AG09319 (cell line): ENCODE results near the gene INS.

ENCODE experiments used
- DNase-seq: peaks from one replicate; pipeline ENCODE4 v3.0.0-alpha.2; 2010; ENCODE audit warnings: low read depth; ENCODE audit errors: extremely low read depth
- TF ChIP-seq, protein P1 (sequence below): IDR thresholded peaks from 2 replicates; pipeline ENCODE4 v1.5.1; 2011; ENCODE audit warnings: low read depth, mild to moderate bottlenecking, inconsistent platforms, low read length, moderate library complexity

Gene INS

GRCh38 chr11:2160736-2161259 lies at the start of gene INS:
Gene INS, minus strand, starts transcription at chr11:2161209. Its CDS starts 238 bp downstream, at chr11:2160971.
- TF ChIP-seq, protein P1, sequence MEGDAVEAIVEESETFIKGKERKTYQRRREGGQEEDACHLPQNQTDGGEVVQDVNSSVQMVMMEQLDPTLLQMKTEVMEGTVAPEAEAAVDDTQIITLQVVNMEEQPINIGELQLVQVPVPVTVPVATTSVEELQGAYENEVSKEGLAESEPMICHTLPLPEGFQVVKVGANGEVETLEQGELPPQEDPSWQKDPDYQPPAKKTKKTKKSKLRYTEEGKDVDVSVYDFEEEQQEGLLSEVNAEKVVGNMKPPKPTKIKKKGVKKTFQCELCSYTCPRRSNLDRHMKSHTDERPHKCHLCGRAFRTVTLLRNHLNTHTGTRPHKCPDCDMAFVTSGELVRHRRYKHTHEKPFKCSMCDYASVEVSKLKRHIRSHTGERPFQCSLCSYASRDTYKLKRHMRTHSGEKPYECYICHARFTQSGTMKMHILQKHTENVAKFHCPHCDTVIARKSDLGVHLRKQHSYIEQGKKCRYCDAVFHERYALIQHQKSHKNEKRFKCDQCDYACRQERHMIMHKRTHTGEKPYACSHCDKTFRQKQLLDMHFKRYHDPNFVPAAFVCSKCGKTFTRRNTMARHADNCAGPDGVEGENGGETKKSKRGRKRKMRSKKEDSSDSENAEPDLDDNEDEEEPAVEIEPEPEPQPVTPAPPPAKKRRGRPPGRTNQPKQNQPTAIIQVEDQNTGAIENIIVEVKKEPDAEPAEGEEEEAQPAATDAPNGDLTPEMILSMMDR: no peak

GRCh38 chr11:2210366-2211112 lies 49.5 kb upstream of the INS start:
- TF ChIP-seq, protein P1: no peak
- DNase-seq: no peak

More at GRCh38 chr11:2160736-2161259, at the start of gene INS:
- no peak for DNase-seq

- TF ChIP-seq, protein P1: no peak
- no peak for DNase-seq
Observed at GRCh38 chr11:2209900-2210321, 48.9 kb upstream of the INS start.

GRCh38 chr11:2209370-2209801 lies 48.4 kb upstream of the INS start:
- DNase-seq: no peak
- TF ChIP-seq, protein P1: no peak

- DNase-seq: no peak
- TF ChIP-seq, protein P1: no peak
Observed at GRCh38 chr11:2208691-2209369, 47.8 kb upstream of the INS start.

GRCh38 chr11:2207773-2208621 lies 47.0 kb upstream of the INS start:
- TF ChIP-seq, protein P1: no peak
- DNase-seq: no peak
